ENCODE measurements around the gene CROCC. TPM values are rescaled to one million over a fixed set of nuclear protein-coding genes. Genes with fewer than 3 reads are reported as not detected.
"Not testable (repeated sequence)": the region's sequence is repeated elsewhere in the genome, so short reads cannot be mapped to it uniquely, and the experiment has no call there.

Gene CROCC
- total RNA-seq, 1 donor from 2014 or later, result 17.3 TPM

DNA sequence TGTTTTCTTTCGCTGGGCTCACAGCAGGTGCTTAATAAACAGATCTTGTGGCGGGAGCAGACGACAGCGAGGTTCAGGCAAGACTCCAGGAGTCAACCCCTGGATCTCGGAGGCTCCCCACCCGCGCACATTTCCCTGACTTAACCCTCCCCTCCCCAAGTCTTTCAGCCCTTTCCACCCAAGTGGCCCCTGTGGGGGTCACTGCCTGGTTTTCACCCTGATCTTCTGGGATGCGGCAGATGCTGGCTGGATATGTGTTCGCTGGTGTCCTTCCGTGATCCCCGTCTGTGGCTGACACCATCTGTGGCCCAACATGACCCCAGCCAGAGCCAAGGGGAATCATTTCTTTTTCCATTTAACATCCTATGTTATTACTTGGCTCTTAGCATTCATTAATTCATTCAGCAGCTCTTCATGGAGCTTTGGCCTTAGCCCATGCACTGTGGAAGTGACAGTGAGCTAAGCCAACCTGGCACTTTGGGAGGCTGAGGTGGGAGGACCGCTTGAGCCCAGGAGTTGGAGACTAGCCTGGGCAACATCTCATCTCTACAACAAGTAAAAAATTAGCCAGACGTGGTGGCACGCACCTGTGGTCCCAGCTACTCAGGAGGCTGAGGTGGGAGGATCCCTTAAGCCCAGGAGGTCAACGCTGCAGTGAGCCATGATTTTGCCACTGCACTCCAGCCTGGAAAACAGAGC lies 6.7 kb upstream of the CROCC start:
- not testable (repeated sequence) for DNase-seq (ENCODE audit: low spot score)

DNA sequence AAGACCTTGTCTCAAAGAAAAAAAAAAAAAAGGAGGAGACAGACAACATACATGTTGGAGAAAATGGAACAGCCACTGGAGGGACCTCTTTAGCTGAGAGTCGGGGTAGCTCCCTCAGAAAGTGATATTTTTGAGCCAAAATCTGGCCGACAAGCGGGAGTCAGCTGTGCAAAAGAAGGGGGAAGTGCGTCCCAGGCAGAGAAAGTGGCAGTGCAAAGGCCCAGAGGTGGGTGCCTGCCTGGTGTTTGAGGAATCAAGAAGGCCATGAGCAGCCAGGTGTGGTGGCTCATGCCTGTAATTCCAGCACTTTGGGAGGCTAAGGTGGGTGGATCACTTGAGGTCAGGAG lies 6.1 kb upstream of the CROCC start:
- no peak for DNase-seq (ENCODE audit: low spot score)

DNA sequence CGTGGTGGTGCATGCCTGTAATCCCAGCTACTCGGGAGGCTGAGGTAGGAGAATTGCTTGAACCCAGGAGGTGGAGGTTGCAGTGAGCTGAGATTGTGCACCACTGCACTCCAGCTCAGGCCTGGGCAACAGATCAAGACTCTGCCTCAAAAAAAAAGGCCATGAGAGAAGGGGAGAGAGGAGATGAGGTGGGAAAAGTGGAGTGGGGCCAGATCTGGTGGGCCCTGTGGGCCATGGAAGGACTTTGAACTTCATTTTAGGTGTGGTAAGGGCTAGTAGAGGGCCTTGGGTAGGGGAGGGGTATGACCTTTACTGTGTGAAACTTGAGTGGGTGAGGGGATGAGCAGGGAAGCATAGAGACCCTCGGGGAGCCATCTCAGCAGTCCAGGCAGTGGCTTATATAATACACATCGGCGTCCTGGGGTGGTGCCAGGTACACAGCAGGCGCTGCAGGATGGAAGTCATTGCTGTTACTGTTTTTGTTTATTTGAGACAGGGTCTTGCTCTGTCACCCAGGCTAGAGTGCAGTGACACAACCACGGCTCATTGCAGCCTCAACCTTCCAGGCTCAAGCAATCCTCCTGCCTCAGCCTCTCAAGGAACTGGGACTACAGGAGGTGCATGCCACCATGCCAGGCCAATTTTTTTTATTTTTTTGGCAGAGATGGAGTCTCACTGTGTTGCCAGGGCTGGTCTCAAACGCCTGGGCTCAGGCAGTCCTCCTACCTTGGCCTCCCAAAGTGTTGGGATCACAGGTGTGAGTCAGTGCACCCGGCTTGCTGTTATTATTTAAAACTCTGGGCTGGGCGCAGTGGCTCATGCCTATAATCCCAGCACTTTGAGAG lies 5.5 kb upstream of the CROCC start:
- DNase-seq (ENCODE audit: low spot score), result not testable (repeated sequence)

DNA sequence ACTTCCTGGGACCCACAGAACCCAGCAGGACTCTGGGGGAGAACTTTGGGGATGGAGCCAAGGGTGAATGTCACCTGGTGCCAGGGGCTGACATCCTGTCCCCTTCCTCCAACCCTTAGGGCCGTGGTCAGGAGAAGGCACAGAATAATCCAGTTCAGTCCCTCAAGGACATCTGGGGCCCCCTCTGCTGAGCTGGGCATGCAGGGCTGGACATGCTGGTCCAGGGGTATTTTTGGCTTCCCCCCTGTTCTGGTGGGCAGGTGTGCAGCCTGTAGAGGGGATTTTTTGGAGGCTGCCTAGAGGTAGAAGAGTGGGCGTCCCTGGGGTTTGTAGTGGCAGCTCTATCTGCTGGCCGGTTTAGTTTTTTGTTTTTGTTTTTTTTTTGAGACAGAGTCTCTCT lies 3.4 kb upstream of the CROCC start:
- no peak for DNase-seq (ENCODE audit: low spot score)

DNA sequence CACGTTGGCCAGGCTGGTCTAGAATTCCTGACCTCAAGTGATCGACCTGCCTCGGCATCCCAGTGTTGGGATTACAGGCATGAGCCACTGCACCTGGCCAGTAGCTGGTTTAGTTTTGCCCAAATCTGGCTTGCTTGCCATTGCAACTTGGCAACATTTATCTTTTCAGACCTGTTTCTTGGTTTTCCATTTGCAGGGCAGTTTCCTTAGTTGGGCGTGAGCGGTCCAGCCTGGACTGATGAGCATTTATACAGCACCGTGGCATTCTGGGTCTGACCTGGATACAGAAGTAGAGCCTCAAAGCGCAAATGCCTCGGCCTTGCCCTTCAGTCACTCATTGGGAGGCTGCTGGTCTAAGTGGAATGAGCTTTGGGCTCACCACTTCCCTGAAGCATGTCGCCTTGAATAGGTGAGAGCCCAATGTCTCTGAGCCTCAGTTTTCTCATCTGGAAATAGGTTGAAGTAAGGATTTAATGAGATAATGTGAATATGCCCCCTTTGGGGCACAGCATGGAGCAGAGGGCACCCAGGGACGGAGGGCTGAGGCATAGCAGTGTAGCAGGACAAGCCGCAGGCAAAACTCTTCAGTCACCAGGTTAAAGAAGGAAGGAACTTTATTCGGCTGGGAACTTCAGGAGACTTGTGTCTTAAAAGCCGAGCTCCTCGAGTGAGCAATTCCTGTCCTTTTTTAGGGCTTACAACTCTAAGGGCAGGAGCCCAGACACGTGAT lies 2.6 kb upstream of the CROCC start:
- not testable (repeated sequence) for DNase-seq (ENCODE audit: low spot score)

DNA sequence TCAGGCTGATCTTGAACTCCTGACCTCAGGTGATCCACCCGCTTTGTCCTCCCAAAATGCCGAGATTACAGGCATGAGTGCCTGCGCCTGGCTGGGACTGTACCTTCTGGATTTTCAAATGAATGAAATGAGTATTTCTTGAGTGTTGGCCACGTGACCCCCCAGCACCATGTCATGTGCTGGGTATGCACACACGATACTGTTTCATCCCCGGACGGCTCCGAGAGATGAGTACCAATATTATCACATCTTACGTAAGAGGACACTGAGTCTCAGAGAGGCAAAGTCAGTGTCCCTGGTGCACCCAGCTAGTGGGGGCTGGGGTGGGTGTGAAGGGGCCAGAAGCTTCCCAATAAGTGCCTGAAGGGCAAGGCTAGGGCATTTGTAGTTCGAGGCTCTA lies 780 bp upstream of the CROCC start:
- DNase-seq (ENCODE audit: low spot score), result no peak

DNA sequence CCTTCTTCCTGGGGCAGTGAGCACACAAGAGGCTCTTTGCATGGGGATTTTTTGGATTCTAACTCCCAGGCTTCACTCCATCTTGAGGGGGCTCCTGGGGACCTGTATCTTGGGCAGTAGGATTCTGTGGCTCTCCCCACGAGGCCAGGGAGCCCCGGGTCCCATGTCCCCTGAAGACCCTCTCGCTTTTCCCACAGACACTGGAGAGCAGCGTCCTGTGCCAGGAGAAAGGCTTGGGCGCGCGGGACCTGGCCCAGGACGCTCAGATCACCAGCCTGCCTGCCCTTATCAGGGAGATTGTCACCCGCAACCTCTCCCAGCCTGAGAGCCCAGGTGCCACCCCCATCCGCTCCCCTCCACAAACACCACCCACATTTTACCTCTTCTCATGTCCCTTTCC lies 735 bp downstream of the CROCC start:
- no peak for DNase-seq (ENCODE audit: low spot score)

DNA sequence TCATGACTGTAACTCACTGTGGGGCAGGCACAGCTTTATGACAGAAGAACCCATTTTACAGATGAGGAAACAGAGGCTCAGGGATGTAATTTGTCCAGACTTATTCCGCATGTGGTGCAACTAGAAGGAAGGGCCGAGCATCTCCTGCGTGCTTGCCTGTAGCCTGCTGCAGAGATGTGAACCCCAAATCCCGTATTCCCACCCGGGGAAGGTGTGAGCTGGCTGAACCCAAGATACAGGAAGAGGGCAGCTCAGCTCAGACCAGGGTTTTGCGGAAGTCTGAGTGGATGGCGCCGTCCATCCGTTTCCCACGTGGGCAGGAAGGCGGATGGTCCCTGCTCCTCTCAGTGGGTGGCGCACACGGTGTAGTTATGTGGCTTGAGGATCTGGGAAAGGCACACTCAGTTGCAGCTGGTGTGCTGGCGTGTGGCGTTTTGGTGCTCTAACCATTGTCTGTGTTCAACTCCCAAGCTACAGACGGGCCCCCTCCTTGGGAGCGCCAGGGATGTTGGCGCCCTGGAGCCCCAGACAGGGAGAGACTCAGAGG lies 1.2 kb downstream of the CROCC start:
- DNase-seq (ENCODE audit: low spot score), result no peak

DNA sequence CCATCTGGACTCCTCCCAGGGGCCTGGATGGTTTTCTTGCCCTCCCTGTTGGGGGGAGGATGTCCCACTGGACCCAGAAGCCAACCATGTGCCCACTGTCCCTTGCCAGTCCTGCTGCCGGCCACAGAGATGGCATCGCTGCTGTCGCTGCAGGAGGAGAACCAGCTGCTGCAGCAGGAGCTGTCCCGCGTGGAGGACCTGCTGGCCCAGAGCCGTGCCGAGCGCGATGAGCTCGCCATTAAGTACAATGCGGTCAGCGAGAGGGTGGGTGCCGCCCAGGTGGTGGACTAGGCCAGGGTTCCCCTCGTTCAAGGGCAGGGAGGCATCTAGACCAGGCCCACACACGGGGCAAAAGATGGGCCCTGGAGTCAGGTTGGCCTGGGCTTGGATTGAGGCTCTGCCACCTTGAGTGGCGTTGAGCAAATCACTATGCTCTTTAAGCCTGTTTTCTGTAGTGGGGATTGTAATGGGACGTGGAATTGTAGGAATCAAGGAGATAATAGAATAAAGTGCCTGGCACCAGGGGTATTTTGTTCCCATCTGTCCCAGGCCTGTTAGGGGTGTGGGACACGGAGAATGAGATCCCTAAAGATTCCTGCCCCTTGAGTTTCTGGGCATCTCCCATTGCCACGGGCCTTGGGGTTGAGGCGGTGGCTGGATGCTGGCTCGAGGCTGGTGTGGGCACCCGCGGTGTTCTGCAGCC lies 2.6 kb downstream of the CROCC start:
- DNase-seq (ENCODE audit: low spot score), result no peak

DNA sequence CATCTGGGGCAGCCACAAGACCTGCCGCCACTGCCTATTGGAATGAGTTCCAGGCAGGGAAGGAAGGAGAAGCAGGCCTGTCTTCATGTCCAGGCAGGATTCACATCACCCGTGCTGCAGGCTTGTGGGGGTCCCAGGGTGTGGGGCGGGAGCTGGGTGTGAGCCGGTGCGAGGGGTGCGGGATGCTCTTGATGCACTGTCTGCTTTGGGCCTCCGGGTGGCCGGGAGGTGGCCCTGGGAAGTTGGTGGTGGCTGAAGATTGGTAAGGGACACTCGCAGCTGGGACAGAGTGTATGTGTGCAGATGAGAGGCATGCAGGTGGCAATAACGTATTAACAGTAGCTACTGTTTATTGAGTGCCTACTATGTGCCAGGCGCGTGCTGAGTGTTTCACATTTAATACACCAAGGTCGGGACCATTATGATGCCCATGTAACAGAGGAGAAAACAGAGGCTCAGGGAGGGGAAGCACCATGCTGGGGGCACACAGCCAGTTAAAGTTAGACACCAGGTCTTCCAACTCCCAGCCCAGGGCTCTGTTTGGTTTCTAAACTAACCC lies 3.3 kb downstream of the CROCC start:
- no peak for DNase-seq (ENCODE audit: low spot score)

DNA sequence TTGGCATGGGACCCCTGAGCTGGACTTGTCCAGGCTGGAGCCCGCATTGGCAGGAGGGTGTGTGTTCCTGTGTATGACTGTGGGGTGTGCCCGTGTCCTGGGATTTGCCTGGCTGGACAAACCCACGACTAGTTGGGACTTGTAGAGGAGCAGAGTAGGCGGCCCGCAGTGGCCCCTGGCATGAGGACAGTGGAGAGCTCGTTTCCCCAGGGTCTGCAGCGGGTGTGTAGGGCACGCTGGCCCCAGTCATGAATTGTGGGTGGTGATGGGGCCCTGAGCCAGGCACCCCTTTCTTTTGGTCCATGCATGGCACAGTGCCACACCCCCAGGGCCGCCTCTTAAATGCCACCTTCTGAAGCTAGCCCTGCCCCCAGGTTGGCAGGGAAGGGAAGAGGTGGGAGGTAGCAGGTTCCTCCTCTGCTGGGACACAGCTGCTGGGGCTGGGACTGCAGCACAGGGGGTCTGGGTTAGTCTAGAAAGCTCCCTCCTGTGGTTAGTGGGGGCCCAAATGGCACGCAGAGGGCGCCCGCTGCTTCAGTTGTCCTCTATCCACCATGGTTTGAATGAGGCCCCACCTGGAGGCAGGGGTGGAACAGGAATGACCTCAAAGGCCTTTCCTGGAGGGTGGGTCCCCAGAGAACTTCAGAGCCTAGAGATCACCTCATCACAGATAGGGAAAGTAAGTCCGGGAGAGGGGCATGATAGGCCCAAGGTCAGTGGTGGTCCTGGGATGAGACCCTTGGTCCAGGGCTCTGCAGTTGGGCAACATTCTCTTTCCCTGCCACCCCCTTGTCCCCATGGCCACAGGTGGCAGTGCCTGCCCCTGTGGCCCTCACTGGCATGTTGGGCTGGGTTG lies 4.1 kb downstream of the CROCC start:
- no peak for DNase-seq (ENCODE audit: low spot score)

DNA sequence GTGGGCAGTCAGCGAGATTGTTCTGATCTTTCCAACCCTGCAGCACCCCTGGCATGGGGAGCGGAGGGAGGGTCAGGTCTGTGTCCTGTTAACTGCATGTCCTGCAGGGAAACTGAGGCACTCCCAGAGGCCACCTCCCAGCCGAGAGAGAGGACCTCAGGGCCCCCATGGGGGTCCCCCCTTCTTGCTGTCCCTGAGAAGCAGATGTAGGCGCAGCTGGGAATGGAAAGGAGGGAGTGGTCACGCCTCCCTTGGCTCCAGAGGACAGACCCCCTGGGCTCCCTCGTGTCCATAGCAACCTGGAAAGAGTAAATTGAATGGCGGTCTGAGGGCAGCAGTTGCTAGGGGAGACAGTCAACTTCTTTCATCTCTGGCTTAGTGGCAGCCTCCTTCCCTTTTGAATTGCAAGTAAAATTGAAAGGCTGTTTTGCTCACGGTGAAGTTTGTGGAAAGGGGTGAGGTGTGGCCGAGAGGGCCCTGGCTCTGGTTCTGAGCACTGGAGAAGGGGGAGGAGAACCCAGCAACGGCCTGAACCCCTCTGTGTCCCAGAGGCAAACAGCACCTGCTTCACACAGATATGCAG lies 4.9 kb downstream of the CROCC start:
- DNase-seq (ENCODE audit: low spot score), result no peak

DNA sequence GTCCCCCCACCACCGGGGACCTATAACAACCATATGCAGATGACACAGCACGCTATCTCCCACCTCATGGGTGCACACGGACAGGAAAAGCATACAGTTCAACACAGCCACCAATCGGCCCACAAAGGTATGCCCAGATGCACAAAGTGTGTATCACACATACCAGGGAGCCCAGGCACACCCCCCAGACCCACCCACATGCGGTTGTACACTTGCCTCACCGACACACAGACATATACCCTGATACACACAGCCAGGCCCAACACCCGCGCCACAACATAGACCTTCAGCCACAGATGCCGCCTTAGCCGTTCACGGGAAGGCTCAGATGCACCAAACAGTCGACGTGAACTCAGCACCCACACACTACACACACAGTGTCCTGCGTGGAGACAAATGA lies 5.5 kb downstream of the CROCC start:
- DNase-seq (ENCODE audit: low spot score), result no peak

DNA sequence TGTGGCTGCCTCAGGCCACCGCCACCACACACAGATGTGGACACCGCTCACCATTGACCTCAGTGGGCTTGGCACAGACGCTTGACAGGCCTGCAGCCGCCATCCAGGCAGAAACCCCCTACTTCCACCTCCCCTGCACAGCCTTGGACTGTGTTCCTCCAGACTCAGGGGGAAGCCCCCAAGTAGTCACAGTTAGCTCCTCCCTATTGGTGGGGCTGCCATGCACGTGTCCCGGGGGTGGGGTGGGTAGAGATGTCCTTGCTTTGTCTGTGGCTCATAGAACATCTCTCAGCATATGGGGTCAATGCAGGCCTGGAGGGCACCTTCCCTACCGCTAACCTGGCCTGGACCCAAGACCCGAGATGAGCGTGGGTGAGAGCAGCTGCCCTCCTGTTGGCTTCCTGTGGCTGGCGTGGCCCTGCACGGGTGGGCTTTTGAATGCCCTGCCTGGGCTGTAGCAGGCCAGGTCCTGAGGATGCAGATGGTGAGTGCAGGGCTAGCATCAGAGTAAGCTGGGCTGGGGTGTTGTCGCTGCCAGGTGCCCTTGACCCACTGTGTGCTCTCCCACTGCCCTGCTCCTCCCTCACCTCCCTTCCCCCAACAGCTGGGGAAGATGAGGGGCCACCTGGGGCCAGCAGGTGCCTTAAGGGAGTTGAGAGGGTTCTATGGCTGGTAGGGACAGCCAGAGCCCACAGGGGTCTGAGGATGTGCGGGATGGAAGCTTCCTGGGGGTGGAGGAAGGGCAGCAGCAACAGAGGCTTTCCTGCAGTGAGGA lies 6.2 kb downstream of the CROCC start:
- no peak for DNase-seq (ENCODE audit: low spot score)

DNA sequence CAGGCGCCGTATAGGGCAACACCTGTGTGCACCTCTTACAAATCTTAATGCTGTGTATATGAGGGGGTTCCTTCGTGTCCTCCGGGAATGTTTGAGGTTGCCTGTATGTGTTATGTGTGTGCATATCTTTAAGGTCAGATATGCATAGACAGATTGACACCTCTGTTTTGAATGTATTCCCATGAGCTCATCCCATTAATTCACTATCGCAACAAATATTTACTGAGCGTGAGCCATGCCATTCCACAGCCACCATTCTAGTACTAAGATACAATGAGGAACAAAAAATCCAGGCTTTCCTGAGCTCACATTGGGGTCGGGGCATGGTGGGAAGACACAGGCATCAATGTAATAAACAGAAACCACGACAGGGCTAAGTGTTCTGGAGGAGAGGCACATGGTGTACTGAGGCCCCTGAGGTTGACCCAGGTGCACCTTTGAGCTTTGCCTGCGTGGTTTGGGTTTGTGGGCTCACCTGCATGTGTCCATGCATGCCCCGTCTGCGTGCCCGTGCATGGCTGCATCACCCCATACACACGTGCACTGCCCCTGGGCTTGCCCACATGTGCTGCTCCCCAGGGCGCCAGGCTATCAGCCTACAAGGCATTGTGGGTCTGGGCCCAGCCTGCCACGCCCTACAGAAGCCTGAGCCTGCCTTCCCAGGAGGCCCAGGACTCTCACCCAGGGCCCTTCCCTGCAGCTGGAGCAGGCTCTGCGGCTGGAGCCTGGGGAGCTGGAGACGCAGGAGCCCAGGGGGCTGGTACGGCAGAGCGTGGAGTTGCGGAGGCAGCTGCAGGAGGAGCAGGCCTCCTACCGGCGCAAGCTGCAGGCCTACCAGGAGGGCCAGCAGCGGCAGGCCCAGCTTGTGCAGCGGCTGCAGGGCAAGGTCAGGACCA lies 7.7 kb downstream of the CROCC start:
- not testable (repeated sequence) for DNase-seq (ENCODE audit: low spot score)

DNA sequence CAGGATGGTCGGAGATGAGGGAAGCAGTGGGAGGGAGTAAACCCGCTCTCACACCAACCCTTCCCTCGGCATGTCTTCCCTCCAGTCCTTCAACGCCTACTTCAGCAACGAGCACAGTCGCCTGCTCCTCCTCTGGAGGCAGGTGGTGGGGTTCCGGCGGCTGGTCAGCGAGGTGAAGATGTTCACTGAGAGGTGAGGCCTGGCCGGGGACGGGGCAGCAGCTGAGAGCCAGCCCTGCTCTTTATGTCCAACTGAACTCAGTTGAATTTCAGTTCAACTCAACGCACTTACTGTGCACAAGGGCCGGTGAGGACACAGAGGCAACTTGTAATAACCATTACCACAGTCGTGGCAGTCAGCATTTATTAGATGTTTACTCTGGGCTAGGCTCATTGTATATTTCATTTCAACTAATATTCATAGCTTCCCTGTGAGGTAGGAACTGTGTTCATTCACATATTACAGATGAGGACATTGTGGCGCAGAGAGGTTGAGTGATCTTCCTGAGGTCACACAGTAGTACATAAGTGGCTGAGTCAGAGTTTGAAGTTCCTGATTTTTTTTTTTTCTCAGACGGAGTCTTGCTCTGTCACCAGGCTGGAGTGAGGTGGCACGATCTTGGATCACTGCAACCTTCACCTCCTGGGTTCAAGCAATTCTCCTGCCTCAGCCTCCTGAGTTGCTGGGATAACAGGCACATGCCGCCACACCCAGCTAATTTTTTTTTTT lies 9.6 kb downstream of the CROCC start:
- not testable (repeated sequence) for DNase-seq (ENCODE audit: low spot score)

DNA sequence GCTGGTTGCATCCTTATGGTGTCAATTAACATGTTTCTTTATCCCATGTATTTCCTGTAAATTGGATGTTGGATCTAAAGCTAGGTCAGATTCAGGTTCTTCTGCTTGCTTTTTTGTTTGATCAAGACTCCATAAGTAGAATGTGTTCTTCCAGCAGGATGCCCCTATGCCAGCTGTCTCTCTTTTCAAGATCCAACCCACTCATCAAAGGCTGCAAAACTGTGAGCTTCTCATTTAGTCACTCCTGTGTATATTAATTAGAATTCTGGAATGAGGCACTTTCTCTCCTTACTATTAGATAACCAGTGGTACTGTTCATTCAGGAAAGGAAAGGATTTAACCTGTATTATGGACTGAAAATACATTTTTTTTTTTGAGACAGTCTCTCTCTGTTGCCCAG lies 12.2 kb downstream of the CROCC start:
- not testable (repeated sequence) for DNase-seq (ENCODE audit: low spot score)

Data from umbilical cord (tissue), 2 donors.